HepG2 (cell line): ENCODE results near the gene CYB5A. TPM values are rescaled to one million over a fixed set of nuclear protein-coding genes. Genes with fewer than 3 reads are reported as not detected.

Source experiments
- ARNT ChIP-seq: fragments of 450-650 bp; IDR thresholded peaks from 2 replicates; pipeline ENCODE4 v1.6.1; 2017
- PRPF4 ChIP-seq: fragments of 200-400 bp; formaldehyde crosslinking; IDR thresholded peaks from 2 replicates; pipeline ENCODE4 v1.6.1; 2016; ENCODE audit warnings: low read length, low read depth; ENCODE audit not compliant: poor library complexity, severe bottlenecking
- SIN3A ChIP-seq: IDR thresholded peaks from 2 replicates; pipeline ENCODE4 v1.6.1; 2011; ENCODE audit warnings: low read depth, mild to moderate bottlenecking, control low read depth, low read length, borderline replicate concordance
- SOX6 ChIP-seq, 2 experiments: fragments of 450-650 bp in 1 of 2; sonication (generic) in 1 of 2; formaldehyde crosslinking in 1 of 2; IDR thresholded peaks; 2 replicates each; pipeline versions ENCODE4 v1.4.0 to v1.6.1; 2017 to 2020; ENCODE audit warnings: antibody characterized with exemption in 1 of 2, mild to moderate bottlenecking in 1 of 2, missing genetic modification reagents in 1 of 2
- SP2 ChIP-seq: sonication (generic); formaldehyde crosslinking; IDR thresholded peaks from 2 replicates; pipeline ENCODE4 v1.5.1; 2020; ENCODE audit warnings: mild to moderate bottlenecking, missing genetic modification reagents
- TAF1 ChIP-seq: sonication (generic); formaldehyde crosslinking; IDR thresholded peaks from 2 replicates; pipeline ENCODE4 v1.4.0; 2020; ENCODE audit warnings: missing genetic modification reagents
- ZFAT ChIP-seq: sonication (generic); formaldehyde crosslinking; conservative IDR thresholded peaks from 2 replicates; pipeline ENCODE4 v1.8.1; 2023; ENCODE audit warnings: missing genetic modification reagents, inconsistent platforms
- ZNF12 ChIP-seq: sonication (generic); formaldehyde crosslinking; IDR thresholded peaks from 2 replicates; pipeline ENCODE4 v1.5.0; 2020; ENCODE audit warnings: missing genetic modification reagents
- ZNF232 ChIP-seq: sonication (generic); formaldehyde crosslinking; IDR thresholded peaks from 2 replicates; pipeline ENCODE4 v1.4.0; 2020; ENCODE audit warnings: missing genetic modification reagents, borderline replicate concordance
- ZNF354B ChIP-seq: sonication (generic); formaldehyde crosslinking; IDR thresholded peaks from 2 replicates; pipeline ENCODE4 v1.8.0; 2022; ENCODE audit warnings: mild to moderate bottlenecking, missing genetic modification reagents
- ZNF547 ChIP-seq: sonication (generic); formaldehyde crosslinking; IDR thresholded peaks from 2 replicates; pipeline ENCODE4 v1.5.1; 2020; ENCODE audit warnings: mild to moderate bottlenecking, missing genetic modification reagents
- polyA plus RNA-seq, 8 experiments: library from polyadenylated mRNA; depleted of rRNA in 3 of 8; stranded (reverse) in 7 of 8; unstranded in 1 of 8; fragments of >200 nt; fragmentation: Illumina TruSeq in 4 of 8; extraction: Trizol in 4 of 8; gene quantifications; 2 replicates each; pipeline versions ENCODE4 v1.2.1 to v1.2.3, GENCODE V29; 2011 to 2016; ENCODE audit warnings: low read depth in 4 of 8, missing spikeins in 1 of 8, mixed read lengths in 1 of 8; ENCODE audit not compliant: insufficient read depth in 1 of 8
- total RNA-seq, 5 experiments: library from RNA; depleted of rRNA; stranded (reverse); fragments of >200 nt; fragmentation: Illumina TruSeq; extraction: Trizol; gene quantifications; 2 replicates each; pipeline ENCODE4 v1.2.3, GENCODE V29; 2016; ENCODE audit warnings: low read depth in 1 of 5
- TF ChIP-seq, protein P1 (sequence below): sonication (generic); formaldehyde crosslinking; IDR thresholded peaks from 2 replicates; pipeline ENCODE4 v1.8.1; 2023; ENCODE audit warnings: mild to moderate bottlenecking, missing genetic modification reagents
- TF ChIP-seq, protein P2 (sequence below): IDR thresholded peaks from 2 replicates; pipeline ENCODE4 v1.6.1; 2018; ENCODE audit warnings: missing genetic modification reagents, mild to moderate bottlenecking, missing compliant biosample characterization
- TF ChIP-seq, protein P3 (sequence below): sonication (generic); formaldehyde crosslinking; conservative IDR thresholded peaks from 2 replicates; pipeline ENCODE4 v1.8.0; 2022; ENCODE audit warnings: mild to moderate bottlenecking, moderate library complexity, missing genetic modification reagents
- TF ChIP-seq, protein P4 (sequence below): sonication (generic); formaldehyde crosslinking; IDR thresholded peaks from 2 replicates; pipeline ENCODE4 v1.8.1; 2022; ENCODE audit warnings: mild to moderate bottlenecking, missing genetic modification reagents
- TF ChIP-seq, protein P5 (sequence below), 2 experiments: IDR thresholded peaks; 2 replicates each; pipeline ENCODE4 v1.6.1; 2011 to 2012; ENCODE audit warnings: low read length in 2 of 2, borderline replicate concordance in 1 of 2, low read depth in 1 of 2, mild to moderate bottlenecking in 1 of 2, moderate library complexity in 1 of 2
- TF ChIP-seq, protein P6 (sequence below): IDR thresholded peaks from 2 replicates; pipeline ENCODE4 v1.6.1; 2016; ENCODE audit warnings: low read depth, control low read depth

The CYB5A gene
- total and polyA plus RNA-seq, 2 of the 13 experiments (the other 11 are each of a cell fraction or from before 2014, with no cell fraction given) = 215 to 356 TPM

DNA sequence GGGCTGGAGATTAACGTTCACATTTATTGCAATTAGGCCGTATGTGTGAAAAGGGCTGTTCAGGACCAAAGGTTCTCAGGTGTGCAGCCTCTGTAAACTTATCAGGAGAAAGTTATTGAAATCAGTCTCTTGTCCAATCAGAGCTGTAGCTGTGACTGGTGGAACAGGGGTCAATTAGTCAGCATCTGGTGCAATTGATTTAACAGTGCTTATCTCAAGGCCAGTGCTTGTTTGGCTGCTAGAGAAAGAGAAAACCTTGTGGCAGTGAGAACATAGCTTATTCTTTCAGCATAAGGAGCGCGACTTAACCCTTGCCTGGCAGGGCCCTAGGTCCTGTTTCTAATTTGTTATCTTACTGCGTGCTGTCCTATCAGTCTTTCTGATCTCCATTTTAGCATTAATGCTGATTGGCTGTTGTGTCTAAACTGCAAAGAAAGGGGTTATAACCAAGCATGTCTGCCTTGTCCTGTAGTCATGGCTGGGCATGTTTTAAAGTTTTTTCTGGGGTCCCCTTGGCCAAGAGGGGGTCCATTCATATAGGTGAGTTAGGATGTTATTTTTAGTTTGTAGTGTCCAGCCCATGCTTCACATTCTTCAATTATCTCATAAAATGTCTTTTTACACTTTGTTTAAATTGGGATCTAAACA, 66.4 kb downstream of the CYB5A start (continued):
- TF ChIP-seq, protein P1, sequence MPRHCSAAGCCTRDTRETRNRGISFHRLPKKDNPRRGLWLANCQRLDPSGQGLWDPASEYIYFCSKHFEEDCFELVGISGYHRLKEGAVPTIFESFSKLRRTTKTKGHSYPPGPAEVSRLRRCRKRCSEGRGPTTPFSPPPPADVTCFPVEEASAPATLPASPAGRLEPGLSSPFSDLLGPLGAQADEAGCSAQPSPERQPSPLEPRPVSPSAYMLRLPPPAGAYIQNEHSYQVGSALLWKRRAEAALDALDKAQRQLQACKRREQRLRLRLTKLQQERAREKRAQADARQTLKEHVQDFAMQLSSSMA (CRISPR knock-in tag) = no peak
- TF ChIP-seq, protein P2, sequence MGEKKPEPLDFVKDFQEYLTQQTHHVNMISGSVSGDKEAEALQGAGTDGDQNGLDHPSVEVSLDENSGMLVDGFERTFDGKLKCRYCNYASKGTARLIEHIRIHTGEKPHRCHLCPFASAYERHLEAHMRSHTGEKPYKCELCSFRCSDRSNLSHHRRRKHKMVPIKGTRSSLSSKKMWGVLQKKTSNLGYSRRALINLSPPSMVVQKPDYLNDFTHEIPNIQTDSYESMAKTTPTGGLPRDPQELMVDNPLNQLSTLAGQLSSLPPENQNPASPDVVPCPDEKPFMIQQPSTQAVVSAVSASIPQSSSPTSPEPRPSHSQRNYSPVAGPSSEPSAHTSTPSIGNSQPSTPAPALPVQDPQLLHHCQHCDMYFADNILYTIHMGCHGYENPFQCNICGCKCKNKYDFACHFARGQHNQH (CRISPR knock-in tag) = no peak
- TF ChIP-seq SOX6 (IDR thresholded peaks at IDR 0.05) (no peak), SOX6 (CRISPR knock-in tag; IDR thresholded peaks at IDR 0.05) (peak; percentile 80), TAF1 (CRISPR knock-in tag) (no peak), ZNF232 (CRISPR knock-in tag) (no peak), PRPF4 (no peak), ZFAT (CRISPR knock-in tag) (no peak), SIN3A (no peak), ZNF354B (CRISPR knock-in tag) (no peak), ZNF547 (CRISPR knock-in tag) (peak; percentile 43; the same call in 1 of the 2 replicates), SP2 (CRISPR knock-in tag) (no peak), ZNF12 (CRISPR knock-in tag) (peak; percentile 49; the same call in 1 of the 2 replicates), ARNT (no peak)
- TF ChIP-seq, protein P3, sequence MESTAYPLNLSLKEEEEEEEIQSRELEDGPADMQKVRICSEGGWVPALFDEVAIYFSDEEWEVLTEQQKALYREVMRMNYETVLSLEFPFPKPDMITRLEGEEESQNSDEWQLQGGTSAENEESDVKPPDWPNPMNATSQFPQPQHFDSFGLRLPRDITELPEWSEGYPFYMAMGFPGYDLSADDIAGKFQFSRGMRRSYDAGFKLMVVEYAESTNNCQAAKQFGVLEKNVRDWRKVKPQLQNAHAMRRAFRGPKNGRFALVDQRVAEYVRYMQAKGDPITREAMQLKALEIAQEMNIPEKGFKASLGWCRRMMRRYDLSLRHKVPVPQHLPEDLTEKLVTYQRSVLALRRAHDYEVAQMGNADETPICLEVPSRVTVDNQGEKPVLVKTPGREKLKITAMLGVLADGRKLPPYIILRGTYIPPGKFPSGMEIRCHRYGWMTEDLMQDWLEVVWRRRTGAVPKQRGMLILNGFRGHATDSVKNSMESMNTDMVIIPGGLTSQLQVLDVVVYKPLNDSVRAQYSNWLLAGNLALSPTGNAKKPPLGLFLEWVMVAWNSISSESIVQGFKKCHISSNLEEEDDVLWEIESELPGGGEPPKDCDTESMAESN (CRISPR knock-in tag) = no peak
- TF ChIP-seq, protein P4, sequence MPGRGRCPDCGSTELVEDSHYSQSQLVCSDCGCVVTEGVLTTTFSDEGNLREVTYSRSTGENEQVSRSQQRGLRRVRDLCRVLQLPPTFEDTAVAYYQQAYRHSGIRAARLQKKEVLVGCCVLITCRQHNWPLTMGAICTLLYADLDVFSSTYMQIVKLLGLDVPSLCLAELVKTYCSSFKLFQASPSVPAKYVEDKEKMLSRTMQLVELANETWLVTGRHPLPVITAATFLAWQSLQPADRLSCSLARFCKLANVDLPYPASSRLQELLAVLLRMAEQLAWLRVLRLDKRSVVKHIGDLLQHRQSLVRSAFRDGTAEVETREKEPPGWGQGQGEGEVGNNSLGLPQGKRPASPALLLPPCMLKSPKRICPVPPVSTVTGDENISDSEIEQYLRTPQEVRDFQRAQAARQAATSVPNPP = no peak
- TF ChIP-seq, protein P5, sequence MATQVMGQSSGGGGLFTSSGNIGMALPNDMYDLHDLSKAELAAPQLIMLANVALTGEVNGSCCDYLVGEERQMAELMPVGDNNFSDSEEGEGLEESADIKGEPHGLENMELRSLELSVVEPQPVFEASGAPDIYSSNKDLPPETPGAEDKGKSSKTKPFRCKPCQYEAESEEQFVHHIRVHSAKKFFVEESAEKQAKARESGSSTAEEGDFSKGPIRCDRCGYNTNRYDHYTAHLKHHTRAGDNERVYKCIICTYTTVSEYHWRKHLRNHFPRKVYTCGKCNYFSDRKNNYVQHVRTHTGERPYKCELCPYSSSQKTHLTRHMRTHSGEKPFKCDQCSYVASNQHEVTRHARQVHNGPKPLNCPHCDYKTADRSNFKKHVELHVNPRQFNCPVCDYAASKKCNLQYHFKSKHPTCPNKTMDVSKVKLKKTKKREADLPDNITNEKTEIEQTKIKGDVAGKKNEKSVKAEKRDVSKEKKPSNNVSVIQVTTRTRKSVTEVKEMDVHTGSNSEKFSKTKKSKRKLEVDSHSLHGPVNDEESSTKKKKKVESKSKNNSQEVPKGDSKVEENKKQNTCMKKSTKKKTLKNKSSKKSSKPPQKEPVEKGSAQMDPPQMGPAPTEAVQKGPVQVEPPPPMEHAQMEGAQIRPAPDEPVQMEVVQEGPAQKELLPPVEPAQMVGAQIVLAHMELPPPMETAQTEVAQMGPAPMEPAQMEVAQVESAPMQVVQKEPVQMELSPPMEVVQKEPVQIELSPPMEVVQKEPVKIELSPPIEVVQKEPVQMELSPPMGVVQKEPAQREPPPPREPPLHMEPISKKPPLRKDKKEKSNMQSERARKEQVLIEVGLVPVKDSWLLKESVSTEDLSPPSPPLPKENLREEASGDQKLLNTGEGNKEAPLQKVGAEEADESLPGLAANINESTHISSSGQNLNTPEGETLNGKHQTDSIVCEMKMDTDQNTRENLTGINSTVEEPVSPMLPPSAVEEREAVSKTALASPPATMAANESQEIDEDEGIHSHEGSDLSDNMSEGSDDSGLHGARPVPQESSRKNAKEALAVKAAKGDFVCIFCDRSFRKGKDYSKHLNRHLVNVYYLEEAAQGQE (IDR thresholded peaks at IDR 0.05; ENCODE audit: borderline replicate concordance in 1 of 2, low read depth in 1 of 2, low read length in 2 of 2) = no peak
- TF ChIP-seq, protein P6, sequence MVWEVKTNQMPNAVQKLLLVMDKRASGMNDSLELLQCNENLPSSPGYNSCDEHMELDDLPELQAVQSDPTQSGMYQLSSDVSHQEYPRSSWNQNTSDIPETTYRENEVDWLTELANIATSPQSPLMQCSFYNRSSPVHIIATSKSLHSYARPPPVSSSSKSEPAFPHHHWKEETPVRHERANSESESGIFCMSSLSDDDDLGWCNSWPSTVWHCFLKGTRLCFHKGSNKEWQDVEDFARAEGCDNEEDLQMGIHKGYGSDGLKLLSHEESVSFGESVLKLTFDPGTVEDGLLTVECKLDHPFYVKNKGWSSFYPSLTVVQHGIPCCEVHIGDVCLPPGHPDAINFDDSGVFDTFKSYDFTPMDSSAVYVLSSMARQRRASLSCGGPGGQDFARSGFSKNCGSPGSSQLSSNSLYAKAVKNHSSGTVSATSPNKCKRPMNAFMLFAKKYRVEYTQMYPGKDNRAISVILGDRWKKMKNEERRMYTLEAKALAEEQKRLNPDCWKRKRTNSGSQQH (CRISPR knock-in tag) = no peak
